Measurements from ENCODE around the gene PLXNB3.

GRCh38 chrX:153736071-153736820 is 27.8 kb upstream of the PLXNB3 start:
- no peak for TF ChIP-seq CTCF (IDR thresholded peaks at IDR 0.05)
- no peak for TF ChIP-seq POLR2AphosphoS5 (IDR thresholded peaks at IDR 0.05)
- no peak for TF ChIP-seq POLR2A (IDR thresholded peaks at IDR 0.05)
